Measurements from ENCODE around the gene FAR2.
"Not testable (repeated sequence)": the region's sequence is repeated elsewhere in the genome, so short reads cannot be mapped to it uniquely, and the experiment has no call there.

FAR2 gene

DNA sequence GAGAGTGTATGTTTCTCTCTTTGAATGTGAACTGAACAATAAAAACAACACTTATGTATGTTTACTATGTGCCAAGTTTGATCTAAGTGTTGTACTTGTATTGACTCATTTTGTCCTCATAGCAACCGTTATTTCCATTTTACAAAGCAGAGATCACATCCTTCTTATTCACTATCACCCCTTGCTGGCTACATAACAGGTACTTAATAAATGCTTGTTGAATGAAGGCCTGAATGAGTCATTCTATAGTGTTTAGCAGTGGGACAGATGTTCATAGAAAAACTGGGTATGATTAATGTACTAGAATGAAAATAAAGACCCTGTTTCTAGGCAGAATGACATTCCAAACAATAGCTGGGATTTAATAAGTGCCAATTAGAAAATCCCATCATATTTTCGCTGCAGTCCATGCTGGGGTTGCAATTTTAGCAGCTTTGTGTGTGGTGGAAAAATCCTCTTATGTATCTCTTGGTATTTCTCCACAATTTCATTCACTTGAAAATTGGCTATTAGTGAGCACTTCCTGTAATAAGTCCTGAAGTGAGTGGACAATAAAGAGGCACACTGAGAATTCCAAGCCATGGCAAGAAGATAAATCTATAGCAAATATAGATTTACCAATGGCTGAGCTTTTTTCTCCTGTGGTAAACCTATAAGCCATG is 86.0 kb downstream of the FAR2 start:
- no peak for DNase-seq

- peak in 2 of 3 donors; percentile 21 to 44 for DNase-seq
Observed at GRCh38 chr12:29238822-29239291, 89.8 kb downstream of the FAR2 start.

- peak in 2 of 3 donors; percentile 31 to 47 for DNase-seq
Observed at GRCh38 chr12:29239336-29239735, 90.3 kb downstream of the FAR2 start.

GRCh38 chr12:29240441-29240840 is 91.4 kb downstream of the FAR2 start:
- no peak for DNase-seq

- peak; percentile 91 to 99 (median 98) for DNase-seq
Observed at GRCh38 chr12:29241821-29242591, 92.9 kb downstream of the FAR2 start.

DNA sequence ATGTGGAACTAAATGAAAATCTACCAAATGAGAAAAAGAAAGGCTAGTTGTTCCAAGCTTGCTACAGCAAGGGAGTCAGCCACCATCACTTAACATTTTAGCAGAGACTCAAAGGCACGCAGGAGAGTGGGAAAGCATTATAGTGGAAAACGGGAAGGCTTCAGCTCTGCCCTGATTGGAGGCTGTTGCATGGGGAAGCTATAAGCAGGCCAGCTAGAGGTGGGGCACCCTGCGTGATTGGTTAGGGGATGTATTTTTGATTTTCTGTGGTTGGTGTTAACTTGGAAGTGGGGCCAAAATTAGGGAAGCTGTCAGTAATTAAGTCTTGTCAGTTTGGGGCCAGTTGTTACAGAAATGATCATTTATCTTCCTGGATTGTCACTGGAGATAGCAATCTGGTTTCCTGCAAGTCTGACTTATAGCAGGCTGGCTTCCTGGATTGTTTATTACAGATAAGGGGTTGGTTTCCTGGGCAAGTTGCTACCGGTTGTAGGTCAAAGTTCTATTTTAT is 93.9 kb downstream of the FAR2 start:
- DNase-seq: peak; percentile 69 to 76 (median 71)

- no peak for DNase-seq
Observed at GRCh38 chr12:29244159-29244765, 95.2 kb downstream of the FAR2 start.

DNA sequence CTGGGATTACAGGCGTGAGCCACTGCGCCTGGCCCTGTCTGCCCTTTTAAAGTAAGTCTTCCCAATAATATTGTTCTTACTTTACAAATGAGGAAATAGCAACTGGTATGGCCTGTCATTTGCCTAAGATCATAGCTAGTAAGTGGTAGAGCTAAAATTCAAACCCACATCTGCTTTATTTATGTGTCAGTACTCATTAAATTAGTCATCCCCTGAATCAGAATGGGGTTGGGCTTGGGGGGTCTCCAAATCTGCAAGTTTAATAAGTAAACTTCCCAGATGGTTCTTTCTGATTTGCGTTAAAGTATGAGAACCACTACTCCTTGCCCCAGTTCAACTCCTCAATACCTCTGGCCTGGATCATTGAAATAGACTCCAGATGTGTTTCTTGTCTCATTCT is 96.2 kb downstream of the FAR2 start:
- DNase-seq: peak in 1 of 3 donors; percentile 31

DNA sequence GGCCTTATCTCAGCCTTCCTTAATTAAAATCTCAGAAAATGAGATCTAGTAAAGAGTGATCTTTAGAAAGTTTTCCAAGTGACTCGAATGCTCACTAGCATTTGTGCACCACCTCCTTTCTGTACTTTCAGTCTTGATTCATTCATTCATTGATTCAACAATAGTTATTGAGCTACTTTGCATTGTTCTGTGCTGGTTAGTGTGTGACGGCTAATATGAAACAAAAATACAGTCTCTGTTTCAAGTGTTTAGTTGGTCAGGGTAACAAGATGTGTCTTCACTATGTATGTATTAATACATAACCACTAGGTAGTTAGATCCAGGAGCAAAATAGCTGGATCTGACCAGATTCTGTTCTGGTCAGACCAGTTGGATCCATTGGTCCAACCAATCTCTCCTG is 100.9 kb downstream of the FAR2 start:
- no peak for DNase-seq

DNA sequence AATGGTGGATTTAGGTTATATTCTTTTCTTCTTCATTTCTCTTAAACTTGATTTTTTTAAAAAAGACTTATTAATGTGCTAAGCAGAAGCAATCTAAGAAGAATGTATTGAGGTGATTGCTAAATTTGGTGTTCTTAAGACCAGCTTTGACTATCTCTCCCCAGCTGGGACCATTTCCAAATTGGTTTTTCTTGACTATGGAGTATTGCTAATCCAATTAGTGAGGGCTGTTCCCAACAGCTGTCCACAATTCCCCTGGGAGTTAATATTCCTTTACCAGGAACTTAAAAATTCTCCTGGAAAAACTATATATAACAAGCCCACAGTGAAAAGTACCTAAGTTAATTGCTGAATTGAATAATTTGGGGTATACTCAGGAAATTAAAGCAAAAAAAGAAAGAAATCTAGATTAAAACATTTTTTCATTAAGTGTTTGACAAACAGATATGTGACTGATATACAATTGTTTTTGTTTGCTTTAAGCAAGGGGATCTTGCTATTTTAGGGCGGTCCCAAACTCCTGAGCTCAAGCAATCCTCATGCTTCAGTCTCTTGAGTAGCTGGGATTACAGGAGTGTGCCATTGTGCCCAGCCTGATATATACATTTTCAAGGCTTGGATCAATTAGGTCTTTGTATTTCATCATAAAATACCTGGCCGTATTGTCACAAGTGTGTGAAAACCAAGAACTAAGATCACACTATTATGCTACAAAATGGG is 105.0 kb downstream of the FAR2 start:
- no peak for DNase-seq

- peak; percentile 81 to 89 (median 83) for DNase-seq
Observed at GRCh38 chr12:29255042-29255441, 106.0 kb downstream of the FAR2 start.

DNA sequence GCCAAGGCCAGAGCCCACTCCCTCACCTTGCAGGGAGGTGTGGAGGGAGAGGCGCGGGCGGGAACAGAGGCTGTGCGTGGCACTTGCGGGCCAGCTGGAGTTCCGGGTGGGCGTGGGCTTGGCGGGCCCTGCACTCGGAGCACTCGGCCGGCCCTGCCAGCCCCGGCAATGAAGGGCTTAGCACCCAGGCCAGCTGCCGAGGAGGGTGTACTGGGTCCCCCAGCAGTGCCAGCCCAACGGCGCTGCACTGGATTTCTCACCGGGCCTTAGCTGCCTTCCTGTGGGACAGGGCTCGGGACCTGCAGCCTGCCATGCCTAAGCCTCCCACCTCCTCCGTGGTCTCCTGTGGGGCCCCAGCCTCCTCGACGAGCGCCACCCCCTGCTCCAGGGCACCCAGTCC is 107.5 kb downstream of the FAR2 start:
- DNase-seq: no peak

DNA sequence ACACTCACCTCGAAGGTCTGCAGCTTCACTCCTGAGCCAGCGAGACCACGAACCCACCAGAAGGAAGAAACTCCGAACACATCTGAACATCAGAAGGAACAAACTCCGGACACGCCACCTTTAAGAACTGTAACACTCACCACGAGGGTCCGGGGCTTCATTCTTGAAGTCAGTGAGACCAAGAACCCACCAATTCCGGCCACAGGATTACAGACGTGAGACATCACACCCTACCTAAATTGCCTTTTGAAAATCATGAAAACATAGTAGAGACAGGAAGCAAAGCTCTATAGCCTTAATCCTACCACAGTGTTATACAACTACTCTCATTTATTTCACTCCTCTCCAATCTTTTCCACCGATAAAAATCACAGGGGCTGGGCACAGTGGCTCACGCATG is 108.6 kb downstream of the FAR2 start:
- DNase-seq: not testable (repeated sequence)

- DNase-seq: no peak
Observed at GRCh38 chr12:29264424-29264823, 115.3 kb downstream of the FAR2 start.

DNA sequence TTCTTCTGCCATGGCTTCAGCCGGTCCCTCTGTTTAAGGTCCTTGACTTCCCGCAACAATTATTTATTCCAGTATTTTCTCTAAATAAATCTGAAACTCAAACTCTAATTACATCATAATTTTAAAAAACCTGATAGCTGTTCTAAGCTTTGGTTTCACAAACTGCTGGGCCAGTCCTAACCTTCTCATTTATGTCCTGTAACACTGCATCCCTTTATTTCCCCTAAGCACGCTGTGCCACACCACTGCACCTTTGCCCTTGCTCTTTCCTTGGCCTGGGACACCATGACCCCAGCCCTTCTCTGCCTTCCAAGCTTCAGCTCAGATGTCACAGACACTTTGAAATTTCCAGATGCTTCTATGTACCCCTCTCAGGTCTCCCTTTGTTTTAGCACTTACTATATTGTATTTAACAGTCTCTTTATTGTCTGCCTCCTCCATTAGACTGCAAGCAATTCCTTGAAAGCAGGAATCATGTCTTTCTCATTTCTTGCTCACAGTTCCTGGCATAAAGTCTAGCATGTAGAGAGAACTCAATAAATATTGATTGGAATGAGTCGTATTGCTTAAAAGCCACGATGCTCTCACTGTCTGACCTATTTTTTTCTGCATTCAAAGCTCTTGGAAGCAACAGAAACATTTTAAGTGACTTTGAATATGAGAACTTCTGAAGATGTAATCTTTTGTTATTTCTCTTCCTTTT is 120.8 kb downstream of the FAR2 start:
- no peak for DNase-seq

GRCh38 chr12:29270446-29270845 is 121.4 kb downstream of the FAR2 start:
- no peak for DNase-seq

- no peak for DNase-seq
Observed at GRCh38 chr12:29273178-29273843, 124.2 kb downstream of the FAR2 start.

- DNase-seq: no peak
Observed at GRCh38 chr12:29275834-29276233, 126.8 kb downstream of the FAR2 start.

DNA sequence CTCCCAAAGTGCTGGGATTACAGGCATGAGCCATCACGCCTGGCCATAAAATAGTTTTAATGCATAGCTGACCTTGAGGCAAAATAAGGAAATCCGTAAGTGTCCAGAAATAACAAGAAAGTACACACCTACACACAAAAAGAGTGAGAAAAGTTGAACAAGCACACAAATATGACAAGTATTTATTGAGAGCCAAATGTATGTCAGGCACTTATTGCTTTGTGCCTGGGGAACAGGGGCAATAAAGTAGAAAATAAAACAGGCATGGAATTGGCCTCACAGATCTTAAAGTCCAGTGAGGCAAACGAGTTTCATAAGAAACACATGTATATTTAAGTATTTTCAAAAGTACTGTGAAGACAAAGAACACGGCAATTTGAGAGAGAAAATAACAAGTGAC is 128.2 kb downstream of the FAR2 start:
- no peak for DNase-seq

- DNase-seq: no peak
Observed at GRCh38 chr12:29278673-29279420, 129.8 kb downstream of the FAR2 start.
